Measurements from ENCODE around the gene ITIH1.
"Not testable (repeated sequence)": the region's sequence is repeated elsewhere in the genome, so short reads cannot be mapped to it uniquely, and the experiment has no call there.

Gene ITIH1

DNA sequence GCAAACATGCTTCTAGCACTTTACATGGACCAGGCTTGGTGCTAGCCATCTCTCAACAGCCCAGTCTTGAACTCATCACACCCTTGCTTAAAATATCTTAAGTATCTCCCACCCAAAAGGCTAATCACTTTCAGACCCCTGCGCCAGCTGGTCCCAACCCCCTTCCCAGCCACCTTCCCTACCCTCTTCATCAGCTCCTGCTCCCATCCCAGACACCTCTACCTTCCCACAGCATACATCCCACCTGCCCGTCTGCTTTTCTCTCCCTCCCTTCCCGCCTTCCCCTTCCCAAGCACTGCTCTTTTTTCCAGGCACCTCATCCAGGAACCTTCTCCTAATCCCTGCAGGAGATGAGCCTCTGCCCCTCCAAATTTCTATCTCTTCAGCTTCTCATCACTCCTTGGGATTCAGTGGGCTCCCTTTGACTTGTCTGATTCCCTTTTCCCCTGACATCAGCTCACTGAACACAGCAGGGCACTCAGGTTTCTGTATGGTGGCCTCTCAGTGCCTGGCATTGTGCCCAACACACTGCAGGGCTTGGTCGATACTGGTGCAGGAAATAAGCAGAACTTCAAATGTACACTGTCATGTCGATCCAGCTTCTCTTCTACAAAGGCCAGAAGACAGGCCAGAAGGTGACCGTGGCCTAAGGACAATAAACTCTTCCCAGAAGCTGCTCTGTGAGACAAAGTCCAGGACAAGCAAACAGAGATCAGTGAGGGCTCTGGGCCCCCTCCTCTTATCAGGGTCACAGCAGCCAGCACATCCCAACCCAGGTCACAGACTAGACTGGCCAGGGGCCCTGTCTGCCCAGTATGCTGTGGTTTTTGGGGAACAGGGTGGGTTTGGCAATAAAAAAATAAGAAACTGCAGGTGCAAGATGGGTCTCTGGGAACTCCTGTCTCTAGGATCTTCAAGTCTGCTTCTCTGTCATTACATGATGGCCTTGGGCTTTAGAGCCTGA is 2.2 kb upstream of the ITIH1 start:
- DNase-seq: peak; percentile 7

DNA sequence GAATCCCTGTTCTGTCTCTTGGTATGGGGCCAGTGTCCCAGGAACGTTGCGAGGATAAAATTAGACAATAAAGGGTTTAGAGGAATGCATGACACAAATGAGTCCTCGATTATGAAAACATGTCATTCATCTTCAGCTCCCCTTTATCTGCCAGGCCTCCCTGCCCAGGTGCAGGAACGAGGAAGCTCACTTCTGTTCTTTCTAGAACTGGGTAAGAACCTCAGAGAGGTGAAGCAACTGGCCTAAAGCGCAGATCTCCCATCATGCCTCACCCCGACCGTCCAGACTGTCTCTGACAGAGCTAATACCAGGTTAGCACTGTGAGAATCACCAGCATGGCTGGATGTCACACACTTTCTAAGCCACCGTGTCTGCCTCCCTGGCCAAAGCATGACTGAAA is 1.5 kb upstream of the ITIH1 start:
- no peak for DNase-seq

DNA sequence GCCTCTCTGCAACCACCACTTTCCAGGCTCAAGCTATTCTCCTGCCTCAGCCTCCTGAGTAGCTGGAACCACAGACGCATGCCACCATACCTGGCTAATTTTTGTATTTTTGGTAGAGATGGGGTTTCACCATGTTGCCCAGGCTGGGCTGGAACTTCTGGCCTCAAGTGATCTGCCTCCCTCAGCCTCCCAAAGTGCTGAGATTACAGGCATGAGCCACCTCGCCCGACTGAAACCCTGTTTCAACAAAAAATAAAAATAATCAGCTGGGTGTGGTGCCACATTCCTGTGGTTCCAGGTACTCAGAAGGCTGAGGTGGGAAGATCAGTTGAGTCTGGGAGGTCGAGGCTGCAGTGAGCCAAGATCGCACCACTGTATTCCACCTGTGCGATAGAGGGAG is 913 bp upstream of the ITIH1 start:
- not testable (repeated sequence) for DNase-seq

DNA sequence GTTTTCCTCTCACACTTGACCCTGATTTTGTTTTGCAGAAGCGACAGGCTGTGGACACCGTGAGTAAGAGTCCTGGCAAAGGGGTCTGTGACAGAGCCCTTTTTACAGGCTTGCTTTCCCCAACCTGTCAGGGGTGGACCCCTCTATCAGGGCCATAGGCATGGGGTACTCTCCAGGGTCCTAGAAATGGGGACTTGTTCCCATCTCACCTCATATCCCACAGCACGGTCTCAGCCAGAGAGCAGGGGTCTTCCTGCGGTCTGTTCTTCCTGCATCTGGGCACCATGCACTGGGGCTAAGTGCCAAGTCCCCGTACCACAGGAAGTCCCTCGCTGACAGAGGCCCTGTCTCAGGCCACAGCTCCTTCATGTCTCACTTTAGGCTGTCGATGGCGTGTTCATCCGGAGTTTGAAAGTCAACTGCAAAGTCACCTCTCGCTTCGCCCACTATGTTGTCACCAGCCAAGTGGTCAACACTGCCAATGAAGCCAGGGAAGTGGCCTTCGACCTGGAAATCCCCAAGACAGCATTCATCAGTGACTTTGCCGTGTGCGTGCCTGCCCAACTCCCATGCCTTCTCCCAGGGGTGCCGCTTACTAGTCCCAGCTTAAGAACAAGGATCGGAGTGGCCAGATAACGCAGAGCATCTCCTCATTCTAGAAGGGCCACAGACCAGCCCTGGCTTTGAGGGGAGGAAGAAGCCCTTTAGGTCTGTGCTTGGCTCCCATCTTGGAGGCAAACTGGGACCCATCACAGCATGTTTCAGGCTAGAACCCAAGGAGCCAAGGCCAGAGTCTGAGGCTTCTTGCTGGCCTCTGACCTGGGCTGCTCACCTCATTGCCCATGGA is 783 bp downstream of the ITIH1 start:
- DNase-seq: no peak

DNA sequence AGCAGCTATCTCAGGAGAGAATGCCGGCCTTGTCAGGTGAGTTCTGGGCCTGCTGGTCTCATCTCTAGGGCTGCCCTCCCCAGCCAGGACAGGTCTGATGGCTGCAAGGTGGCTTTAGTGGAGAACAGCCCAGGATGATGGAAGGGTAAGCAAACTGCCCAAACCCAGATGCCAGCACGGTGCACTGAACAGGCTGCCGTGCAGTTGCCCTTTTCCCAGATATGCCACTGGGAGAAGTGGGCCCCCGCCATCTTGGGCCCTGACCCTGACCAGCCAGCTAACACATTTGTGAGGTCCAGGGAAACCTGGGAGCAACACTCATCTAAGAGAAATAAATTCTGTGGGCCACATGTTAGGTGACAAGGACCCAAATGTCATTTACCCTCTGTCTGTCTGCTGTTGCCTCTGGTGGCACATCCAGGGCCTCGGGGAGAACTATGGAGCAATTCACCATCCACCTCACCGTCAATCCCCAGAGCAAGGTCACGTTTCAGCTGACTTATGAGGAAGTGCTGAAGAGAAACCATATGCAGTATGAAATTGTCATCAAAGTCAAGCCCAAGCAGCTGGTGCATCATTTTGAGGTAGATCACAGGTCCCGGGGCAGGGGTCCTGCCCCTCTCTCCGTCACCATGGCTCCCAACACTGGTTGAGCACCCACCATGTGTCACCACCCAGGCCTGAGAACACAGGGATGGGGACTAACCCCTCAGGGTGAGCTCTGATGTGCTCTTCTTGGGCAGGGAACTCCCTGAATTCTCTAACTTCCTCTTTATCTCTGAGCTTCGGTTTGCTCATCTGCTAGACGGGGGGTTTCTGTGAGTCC is 1.8 kb downstream of the ITIH1 start:
- no peak for DNase-seq

DNA sequence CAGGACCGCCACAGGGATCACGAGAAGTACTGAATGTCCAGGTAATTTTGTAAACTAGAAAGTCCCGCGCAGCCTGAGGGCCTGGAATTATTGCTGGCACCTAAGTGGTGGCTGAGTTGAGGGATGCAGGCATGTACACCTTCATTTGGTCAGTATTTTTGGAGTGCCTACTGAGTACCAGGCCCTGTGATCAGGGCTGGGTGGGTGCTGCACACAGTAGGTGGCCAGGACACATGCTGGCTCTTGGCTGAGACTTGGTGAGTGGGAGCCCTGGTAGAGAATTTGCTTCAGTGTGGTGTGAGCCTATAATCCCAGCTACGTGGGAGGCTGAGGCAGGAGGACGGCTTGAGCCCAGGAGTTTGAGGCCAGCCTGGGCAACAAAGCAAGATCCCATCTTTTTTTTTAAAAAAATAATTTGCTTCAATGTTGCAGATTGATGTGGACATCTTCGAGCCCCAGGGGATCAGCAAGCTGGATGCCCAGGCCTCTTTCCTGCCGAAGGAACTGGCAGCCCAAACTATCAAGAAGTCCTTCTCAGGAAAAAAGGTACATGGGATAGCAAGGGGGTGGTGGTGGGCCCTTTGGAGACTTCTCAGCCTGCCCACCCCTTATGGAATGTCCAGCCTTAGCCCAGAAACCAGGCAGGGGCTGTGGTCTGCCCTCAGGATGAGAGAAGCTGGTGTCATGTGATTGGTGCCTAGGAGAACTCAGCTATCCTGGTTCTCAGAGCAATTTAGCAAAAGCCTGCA is 2.6 kb downstream of the ITIH1 start:
- DNase-seq: no peak

DNA sequence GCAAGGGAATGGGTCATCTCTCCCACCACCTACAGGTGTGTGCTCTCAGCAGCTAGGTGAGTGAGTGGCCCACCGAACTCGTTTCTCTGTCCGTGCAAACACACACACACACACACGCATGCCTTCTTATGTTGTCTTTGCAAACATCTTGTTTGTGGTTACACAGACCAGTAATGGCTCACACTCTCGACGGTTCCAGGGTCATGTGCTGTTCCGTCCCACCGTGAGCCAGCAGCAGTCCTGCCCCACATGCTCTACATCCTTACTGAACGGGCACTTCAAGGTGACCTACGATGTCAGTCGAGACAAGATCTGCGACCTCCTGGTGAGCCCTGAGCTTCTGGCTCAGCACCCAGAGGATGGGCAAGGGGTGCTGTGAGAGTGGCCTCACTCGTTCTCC is 4.3 kb downstream of the ITIH1 start:
- no peak for DNase-seq

DNA sequence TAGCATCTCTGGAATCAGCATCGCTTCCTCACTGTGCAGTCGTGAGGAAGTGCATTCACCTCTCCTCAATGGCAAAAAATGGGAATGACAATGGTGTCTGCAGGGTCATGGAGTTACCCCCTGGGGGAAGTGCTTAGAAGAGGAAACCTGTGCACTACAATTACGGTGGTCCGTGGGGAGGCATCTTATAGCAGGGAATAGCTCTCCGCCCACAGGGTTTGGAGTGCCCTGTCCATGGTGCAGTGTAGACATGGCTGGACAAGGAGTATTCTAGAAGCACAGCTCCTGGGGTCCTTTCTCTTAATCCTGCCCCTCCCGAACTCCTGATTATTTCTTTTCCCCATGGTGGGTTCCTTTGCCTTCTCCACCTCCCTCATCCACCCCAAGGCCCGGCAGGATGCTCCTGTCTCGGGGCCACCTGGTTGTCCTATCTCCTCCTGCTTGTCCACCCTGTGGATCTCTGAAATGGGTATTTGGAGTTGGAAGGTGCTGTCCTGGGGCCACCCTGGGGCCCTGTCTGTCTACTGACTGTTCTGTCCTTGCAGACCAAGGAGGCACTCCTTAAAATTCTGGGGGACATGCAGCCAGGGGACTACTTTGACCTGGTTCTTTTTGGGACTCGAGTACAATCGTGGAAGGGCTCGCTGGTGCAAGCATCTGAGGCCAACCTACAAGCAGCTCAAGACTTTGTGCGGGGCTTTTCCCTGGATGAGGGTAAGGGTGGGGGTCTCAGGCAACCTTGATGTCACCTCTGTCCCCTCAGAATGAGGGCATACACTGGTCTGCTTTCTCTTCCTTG is 5.2 kb downstream of the ITIH1 start:
- DNase-seq: no peak

DNA sequence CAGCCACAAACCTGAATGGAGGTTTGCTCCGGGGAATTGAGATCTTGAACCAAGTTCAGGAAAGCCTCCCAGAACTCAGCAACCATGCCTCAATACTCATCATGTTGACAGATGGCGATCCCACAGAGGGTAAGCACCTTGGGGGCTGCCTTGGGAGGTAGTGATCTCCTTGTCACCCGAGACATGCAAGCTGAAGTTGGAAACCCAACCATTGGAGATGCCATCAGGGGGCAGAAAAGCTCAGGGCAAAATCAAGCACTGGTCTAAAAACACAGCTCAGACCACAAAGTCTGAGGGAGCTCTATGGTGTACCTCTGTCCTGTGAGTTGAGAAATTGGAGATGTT is 5.8 kb downstream of the ITIH1 start:
- no peak for DNase-seq

DNA sequence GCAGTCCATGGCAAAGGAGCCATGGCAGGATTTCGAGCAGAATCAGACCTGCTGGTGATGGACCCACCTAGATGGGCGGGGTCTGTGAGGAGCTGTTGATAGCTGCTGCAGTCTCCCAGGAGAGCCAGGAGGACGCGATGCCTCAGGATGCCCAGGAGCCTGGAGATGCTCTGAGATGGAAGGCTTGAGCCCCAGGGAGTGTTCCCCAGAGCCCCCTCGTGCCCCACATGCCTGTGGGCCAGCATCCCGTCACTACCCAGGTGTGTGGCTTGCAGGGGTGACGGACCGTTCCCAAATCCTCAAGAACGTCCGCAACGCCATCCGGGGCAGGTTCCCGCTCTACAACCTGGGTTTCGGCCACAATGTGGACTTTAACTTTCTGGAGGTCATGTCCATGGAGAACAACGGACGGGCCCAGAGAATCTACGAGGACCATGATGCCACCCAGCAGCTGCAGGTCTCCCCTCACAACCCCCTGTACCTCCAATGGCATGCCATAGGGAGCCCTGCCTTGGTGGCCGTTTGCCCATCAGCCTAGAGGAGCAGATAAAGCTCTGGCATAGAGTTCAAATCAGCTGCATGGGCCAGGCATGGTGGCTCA is 6.7 kb downstream of the ITIH1 start:
- DNase-seq: no peak

DNA sequence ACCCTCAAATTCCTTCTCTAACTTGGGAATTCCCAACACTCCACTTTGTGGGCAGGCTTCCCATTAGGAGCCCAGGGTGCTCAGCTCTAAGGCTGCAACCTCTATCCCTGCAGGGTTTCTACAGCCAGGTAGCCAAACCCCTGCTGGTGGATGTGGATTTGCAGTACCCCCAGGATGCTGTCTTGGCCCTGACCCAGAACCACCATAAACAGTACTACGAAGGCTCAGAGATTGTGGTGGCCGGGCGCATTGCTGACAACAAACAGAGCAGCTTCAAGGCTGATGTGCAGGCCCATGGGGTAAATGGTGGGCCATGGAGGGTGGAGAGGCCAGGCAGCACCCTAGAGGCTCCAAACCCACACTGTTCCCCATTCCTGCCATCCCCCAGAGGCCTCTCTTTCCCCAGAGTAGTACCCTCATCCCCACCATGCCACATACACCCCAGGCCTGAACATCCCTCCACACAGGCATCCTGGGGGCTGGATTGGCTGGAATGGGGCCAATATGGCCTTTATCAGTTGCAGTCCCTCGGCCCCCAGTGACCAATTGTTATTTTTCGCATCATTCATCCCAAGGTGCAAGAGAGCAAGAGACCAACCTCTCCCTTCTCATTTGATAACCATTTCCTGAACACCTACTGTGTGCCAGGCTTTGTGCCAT is 7.7 kb downstream of the ITIH1 start:
- DNase-seq: no peak

DNA sequence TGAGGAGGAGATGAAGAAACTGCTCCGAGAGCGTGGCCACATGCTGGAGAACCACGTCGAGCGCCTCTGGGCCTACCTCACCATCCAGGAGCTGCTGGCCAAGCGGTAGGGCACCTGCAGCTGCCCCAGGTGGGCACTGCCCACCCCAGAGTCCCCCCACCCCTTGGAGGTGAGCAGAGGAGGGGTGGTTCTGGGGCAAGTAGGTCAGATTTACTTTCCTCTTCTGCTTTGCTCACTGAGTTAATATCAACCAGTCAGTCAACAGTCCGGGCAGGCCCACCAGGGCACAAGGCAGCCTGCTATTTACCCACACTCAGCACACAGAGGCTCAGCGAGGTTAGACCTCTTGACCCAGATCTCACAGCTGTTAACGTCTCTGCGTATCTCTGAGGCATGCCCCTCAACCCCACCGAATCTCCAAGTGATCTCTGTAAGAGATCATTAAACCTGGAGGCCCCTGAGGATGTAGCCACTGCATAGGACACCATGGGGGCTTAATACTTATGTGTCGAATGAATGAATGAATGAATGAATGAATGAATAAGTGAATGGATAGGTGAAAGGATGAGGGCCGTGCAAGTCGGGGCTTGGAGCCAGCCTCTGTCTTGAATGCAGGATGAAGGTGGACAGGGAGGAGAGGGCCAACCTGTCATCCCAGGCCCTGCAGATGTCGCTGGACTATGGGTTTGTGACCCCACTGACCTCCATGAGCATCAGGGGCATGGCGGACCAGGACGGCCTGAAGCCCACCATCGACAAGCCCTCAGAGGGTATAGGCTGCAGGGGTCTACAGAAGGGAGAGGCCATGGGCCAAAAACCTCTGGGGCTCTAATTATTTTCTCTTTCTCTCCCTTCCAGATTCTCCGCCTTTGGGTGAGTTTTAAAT is 9.2 kb downstream of the ITIH1 start:
- DNase-seq: no peak

DNA sequence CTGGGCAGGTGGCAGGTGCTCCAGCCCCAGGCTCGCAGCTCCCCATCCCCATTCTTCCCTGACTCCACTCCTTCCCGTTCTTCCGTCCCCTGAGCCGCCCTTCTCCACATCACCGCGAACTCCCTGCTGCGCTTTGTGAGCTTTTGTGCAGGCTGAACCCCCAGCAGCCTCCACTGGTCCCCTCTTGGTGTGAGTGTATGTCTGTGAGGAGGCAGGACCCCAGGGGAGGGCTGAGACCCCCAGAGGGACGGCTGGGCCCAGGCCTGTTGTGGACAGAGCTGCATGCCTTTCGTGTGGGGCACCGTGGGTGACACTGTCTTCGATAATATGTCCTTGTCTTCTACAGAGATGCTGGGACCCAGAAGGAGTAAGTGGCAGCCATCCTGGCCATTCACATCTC is 9.8 kb downstream of the ITIH1 start:
- DNase-seq: no peak

DNA sequence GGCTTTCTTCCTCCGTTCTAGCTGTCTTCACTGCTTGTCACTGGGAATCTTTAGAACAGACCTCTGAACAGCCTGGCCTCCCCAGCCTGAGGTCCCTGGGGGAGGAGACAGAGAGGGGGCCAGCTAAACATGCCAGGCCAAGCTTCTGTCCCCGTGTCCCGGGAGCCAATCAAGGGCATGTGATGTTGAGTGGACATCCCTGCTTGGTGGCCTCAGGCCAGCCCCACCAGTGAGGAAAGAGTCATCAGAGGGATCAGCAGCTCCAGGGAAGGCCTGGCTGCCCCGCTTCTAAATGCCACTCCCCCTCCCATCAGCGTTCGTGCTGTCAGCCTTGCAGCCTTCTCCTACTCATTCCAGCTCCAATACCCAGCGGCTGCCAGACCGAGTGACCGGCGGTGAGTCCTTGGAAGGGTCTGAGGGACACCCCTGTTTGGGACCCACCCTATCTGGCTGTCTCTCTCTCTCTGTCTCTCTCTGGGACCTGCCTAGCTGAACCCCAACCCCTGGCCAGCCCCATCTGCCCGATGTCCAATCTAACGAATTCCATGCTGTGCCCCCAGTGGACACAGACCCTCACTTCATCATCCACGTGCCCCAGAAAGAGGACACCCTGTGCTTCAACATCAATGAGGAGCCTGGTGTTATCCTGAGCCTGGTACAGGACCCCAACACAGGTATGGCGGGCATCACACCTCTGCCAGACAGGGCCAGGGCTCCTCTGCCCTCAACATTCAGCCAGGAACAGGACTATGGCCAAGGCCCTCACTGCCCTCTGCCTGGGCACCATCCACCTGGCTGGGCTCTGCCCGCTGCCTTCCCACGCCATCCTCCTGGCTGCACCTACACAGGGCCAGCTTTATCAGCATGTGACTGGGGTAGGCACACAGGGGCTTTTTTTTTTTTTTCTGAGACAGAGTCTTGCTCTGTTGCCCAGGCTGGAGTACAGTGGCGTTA is 10.6 kb downstream of the ITIH1 start:
- DNase-seq: no peak

DNA sequence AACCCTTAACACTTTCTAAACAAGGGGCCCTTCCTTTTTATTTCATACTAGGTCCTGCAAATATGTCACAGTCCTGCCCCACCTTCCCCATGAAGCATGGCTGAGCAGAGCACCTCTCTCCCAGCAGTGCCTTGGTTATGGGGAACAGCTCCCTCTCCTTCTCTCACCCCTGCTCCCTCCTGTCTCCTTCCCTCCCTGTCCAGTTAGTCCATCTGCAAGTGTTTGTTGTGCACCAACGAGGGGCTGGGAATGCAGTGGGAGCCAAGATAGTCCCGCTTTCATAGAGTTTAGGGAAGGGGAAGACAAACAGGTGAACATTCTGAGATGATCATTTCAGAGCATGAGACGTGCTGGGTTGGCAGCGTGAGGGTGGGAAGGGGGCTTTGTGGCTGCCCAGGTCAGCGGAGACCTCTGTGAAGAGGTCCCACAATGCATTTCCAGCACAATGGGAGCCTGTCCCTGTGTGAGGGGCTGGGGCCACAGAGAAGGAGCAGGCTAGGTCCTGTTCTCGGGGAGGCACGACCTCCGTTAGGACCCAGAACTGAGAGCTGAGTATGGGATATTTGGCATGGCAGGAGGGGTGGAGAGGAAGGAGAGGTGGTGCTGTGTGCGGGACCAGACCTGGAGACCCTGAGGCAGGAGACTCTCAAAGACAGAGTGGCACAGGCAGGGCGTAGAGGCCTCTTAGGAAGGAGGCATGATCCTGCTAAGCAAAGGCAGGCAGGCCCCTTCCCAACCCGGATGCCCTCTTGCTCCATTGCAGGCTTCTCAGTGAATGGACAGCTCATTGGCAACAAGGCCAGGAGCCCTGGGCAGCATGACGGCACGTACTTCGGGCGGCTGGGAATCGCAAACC is 11.7 kb downstream of the ITIH1 start:
- DNase-seq: no peak

DNA sequence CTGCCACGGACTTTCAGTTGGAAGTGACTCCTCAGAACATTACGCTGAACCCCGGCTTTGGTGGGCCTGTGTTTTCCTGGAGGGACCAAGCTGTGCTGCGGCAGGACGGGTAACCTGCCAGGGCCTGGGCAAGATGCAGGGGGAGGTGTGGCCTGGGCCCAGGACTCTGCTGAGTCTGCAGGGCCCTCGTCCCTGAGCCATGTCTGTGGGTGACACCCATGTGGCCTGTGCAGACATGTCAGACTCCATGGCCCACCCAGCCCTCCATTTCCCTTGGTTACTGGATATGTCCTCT is 12.3 kb downstream of the ITIH1 start:
- DNase-seq: no peak

DNA sequence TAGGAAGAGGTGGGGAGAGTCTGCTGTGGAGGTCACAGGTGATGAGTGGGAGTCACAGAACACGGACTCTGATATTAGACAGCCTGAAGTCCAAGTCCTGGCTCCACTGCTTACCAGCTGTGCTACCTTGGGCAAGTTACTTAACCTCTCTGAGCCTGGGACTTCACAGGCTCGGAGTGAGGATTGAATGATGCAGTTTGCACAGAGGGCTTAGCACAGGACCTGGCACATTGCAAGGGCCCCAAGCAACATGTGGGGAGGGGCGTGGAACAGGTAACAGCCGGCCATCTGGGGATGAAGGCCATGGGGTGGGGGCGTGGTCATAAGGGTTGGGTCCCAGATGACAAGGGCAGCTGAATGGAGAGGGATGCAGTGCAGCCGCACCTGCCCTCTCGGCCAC is 12.9 kb downstream of the ITIH1 start:
- DNase-seq: no peak

DNA sequence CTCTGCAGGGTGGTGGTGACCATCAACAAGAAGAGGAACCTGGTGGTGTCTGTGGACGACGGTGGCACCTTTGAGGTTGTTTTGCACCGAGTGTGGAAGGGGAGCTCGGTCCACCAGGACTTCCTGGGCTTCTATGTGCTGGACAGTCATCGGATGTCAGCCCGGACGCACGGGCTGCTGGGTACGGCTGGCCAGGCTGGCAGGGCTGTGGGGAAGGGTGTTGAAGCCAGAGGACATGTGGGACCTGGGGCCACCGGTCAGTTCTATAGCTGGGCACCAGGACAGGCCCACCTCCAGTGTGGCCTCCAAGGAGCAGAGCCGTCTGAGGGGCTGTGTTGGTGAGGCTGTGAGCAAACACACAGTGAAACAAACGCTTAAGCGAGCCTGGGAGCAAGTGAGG is 13.3 kb downstream of the ITIH1 start:
- DNase-seq: no peak

Data from DMS79 (cell line).